Adrenal gland (tissue), 5 donors: ENCODE measurements around the gene IMMP2L.

Experiments
- CTCF ChIP-seq, 6 experiments: fragments of 450-650 bp in 4 of 6; fragments of 200-600 bp in 2 of 6; sonication (generic) in 1 of 6; IDR thresholded peaks; 1 replicate in 5 of 6; 2 replicates in 1 of 6; pipeline versions ENCODE4 v1.5.1 to v1.8.0; 2016 to 2021; ENCODE audit warnings: antibody characterized with exemption in 6 of 6, mild to moderate bottlenecking in 2 of 6, moderate library complexity in 1 of 6
- POLR2A ChIP-seq, 2 donors: fragments of 450-650 bp; IDR thresholded peaks; one replicate each; pipeline ENCODE4 v1.6.1; 2017; ENCODE audit warnings: antibody characterized with exemption in 2 of 2, mild to moderate bottlenecking in 2 of 2, moderate library complexity in 1 of 2
- donor health status: DM: no; HTN: no; CAD: no.

DNA sequence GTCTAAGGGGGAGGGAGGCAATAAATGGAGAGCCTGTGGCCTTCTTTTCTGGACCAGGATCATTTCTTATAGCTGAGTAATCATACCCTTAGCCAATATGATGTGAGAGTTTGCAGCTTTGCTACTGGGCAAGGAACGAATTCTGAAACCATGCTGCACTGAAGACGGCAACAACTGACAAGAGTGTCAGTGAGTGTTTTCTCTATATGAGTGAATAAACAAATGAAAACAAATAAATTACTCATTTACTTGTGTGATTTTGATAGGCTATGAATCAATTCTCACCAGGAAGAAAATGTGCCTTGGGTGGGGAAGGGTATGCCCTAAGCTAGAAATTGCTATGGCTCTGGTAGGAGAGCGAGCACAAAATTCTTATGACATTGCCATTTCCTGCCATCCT, 550.8 kb downstream of the IMMP2L start:
- TF ChIP-seq POLR2A (IDR thresholded peaks at IDR 0.05): no peak
- no peak for TF ChIP-seq CTCF (IDR thresholded peaks at IDR 0.05)
